OCI-LY3 (cell line): ENCODE measurements around the gene TECTA.

ENCODE experiments used
- EZH2phosphoT487 ChIP-seq: fragments of 200-600 bp; shearing (Covaris generic); IDR thresholded peaks from 2 replicates; pipeline ENCODE4 v1.6.1; 2018; ENCODE audit warnings: antibody characterized with exemption, mixed run types, low read depth
- TF ChIP-seq, protein P1 (sequence below): fragments of 200-600, 300-600 bp; sonication (generic); IDR thresholded peaks from 2 replicates; pipeline ENCODE4 v1.5.1; 2014; ENCODE audit warnings: antibody characterized with exemption, low read length, low read depth

DNA sequence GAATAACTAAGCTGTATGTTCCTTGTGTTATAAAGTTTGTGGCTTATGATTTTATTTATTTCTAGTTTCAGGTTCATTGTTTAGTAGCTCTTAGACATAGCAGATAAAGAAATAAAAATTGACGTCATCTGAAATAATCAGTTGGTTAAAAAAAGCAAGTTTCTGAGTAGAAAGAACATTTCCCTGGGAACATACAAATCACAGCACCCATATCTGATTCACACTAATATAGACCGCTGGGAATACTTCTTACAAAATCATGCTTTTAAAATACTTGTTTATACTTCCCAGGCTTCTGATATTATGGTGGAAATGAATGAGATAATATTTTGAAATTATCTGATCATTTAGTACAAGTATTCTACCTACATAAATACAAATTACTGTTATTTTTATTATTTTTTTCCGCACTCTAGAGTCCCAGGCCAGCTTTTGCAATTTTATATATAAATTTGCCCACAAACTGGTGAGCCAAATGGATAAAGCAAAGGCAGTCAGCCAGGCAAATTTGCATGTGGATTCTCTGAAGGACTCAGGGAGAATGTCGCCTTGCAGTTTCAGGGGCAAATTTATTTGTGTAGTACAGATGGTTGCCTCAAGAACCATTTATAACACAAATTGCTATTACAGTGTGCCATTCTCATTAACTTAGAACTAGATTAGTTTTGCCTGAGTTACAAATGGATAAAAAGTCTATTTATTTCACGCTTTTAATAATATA, 128.6 kb downstream of the TECTA start:
- TF ChIP-seq, protein P1, sequence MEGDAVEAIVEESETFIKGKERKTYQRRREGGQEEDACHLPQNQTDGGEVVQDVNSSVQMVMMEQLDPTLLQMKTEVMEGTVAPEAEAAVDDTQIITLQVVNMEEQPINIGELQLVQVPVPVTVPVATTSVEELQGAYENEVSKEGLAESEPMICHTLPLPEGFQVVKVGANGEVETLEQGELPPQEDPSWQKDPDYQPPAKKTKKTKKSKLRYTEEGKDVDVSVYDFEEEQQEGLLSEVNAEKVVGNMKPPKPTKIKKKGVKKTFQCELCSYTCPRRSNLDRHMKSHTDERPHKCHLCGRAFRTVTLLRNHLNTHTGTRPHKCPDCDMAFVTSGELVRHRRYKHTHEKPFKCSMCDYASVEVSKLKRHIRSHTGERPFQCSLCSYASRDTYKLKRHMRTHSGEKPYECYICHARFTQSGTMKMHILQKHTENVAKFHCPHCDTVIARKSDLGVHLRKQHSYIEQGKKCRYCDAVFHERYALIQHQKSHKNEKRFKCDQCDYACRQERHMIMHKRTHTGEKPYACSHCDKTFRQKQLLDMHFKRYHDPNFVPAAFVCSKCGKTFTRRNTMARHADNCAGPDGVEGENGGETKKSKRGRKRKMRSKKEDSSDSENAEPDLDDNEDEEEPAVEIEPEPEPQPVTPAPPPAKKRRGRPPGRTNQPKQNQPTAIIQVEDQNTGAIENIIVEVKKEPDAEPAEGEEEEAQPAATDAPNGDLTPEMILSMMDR, result no peak
- no peak for TF ChIP-seq EZH2phosphoT487
